ENCODE results near the gene ARHGEF11. TPM values are rescaled to one million over a fixed set of nuclear protein-coding genes. Genes with fewer than 3 reads are reported as not detected.

Gene ARHGEF11
- total and polyA plus RNA-seq, 2 of the 4 experiments (the other 2 are of a cell fraction): 16.8 to 17.2 TPM

DNA sequence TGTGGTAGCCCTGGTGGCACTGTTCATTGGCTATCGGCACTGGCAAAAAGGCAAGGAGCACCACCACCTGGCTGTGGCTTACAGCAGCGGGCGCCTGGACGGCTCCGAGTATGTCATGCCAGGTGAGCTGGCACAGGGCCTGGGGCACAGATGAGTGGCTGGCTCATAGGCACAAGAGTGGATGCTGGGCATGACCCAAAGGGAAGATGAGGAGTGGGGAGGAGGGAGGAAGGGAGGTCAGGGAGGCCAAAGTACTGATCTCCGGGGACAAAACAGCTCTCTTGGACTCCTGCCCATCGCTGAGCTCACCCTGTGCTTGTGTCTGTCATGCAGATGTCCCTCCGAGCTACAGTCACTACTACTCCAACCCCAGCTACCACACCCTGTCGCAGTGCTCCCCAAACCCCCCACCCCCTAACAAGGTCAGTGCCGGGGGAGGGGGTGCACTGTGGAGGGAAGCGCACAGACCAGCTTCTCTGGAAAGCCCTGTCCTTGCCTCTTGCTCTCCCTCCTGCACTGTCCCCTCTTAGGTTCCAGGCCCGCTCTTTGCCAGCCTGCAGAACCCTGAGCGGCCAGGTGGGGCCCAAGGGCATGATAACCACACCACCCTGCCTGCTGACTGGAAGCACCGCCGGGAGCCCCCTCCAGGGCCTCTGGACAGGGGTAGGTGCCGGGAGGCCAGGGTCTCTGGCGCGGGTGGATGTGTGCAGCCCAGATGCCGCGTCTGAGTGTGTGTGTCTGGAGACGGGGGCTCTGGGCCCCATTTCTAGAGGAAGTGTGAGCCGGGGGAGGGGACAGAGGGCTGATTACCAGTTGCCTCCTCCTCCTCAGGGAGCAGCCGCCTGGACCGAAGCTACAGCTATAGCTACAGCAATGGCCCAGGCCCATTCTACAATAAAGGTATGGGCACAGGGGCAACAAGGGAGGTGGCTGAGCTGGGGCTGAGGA lies 132.4 kb downstream of the ARHGEF11 start:
- H3K18ac ChIP-seq (ENCODE audit: low read depth, low read length): no peak overlapping the region
- CTCF ChIA-PET: interaction anchor here (0.6 kb wide), 1 partner anchor 53 kb away, joined by 4 read pairs; no protein-coding TSS in a partner anchor
- peak overlapping the region; percentile 81 for H2AK9ac ChIP-seq (replicated peaks; ENCODE audit: low read depth, low read length, poor library complexity)
- no peak overlapping the region for H3K4me3 ChIP-seq (ENCODE audit: insufficient read depth, low read depth, low read length)
- H2BK120ac ChIP-seq (ENCODE audit: low read depth, low read length): no peak overlapping the region
- H4K8ac ChIP-seq (ENCODE audit: low read depth in 2 of 2, low read length in 2 of 2): no peak overlapping the region
- in situ Hi-C loops (cut with MboI; ENCODE audit: low sequenced_read_pairs): no loop called here
- peaks cover 8% of the 10 kb centered on the region for H3K4me1 ChIP-seq (ENCODE audit: control insufficient read depth, insufficient read depth, low read length)
- H3K9me1 ChIP-seq (ENCODE audit: insufficient read depth, low read length): peaks cover 6% of the 10 kb centered on the region
- WGBS, 2 experiments (ENCODE audit: extremely low coverage in 2 of 2, insufficient read length in 1 of 2): 82% methylated on average over 8 of the region's 24 CpGs; no CpG with 5 or more reads in 1 of the 2 experiments
- no peak overlapping the region for H3K14ac ChIP-seq (replicated peaks; ENCODE audit: low read depth, low read length)
- H2BK20ac ChIP-seq (ENCODE audit: low read depth, low read length): no peak overlapping the region
- no peak overlapping the region for H2AK5ac ChIP-seq (ENCODE audit: low read depth, low read length)
- no peak overlapping the region for H4K91ac ChIP-seq (ENCODE audit: insufficient read depth, low read depth, low read length)
- H4K20me1 ChIP-seq (ENCODE audit: insufficient read depth, low read length): peaks cover 3% of the 10 kb centered on the region
- no TSS peak for BruUV-seq (replicated peaks)
- ATAC-seq (ENCODE audit: low read depth) (0 out of 2 replicates have a peak, but pooled peaks have one; percentile 8), DNase-seq (no peak)
- H3K27ac ChIP-seq (ENCODE audit: insufficient read depth, low read length): no peak overlapping the region
- H3K36me3 ChIP-seq (ENCODE audit: control insufficient read depth, insufficient read depth, low read length): peaks cover 22% of the 10 kb centered on the region
- no peak overlapping the region for H2BK15ac ChIP-seq (ENCODE audit: low read depth, low read length)
- dilution Hi-C loops (cut with HindIII; ENCODE audit: low sequenced_read_pairs, unreplicated experiment): no loop called here
- H2AFZ ChIP-seq (replicated peaks; ENCODE audit: low read length, poor library complexity): peak overlapping the region; percentile 21
- no peak overlapping the region for H3K56ac ChIP-seq (ENCODE audit: extremely low read depth, insufficient read depth, low read length)
- H4K5ac ChIP-seq (ENCODE audit: low read depth, low read length): no peak overlapping the region
- TF ChIP-seq CTCF (conservative IDR thresholded peaks at IDR 0.05; ENCODE audit: low read depth, low read length): no peak
- TF ChIP-seq SMC3 (IDR thresholded peaks at IDR 0.05; ENCODE audit: low read depth, low read length): no peak
- no peak for TF ChIP-seq BHLHE40 (IDR thresholded peaks at IDR 0.05; ENCODE audit: low read depth, low read length)
- no peak for TF ChIP-seq POLR2A (IDR thresholded peaks at IDR 0.05; ENCODE audit: low read depth, low read length)
- TF ChIP-seq RFX5 (IDR thresholded peaks at IDR 0.05; ENCODE audit: low read depth, low read length): no peak
- TF ChIP-seq MAFK (IDR thresholded peaks at IDR 0.05; ENCODE audit: low read depth, low read length): no peak
- H3K9ac ChIP-seq (ENCODE audit: low read depth, low read length): no peak overlapping the region
- no peak overlapping the region for H2BK5ac ChIP-seq (ENCODE audit: low read depth, low read length, poor library complexity, severe bottlenecking)
- no peaks in the 10 kb centered on the region for H3K9me3 ChIP-seq (ENCODE audit: control insufficient read depth, insufficient read depth, low read length)
- POLR2A ChIA-PET (ENCODE audit: unreplicated experiment): no interaction called here
- no peak overlapping the region for H3K4me2 ChIP-seq (ENCODE audit: low read depth, low read length)
- H3K23ac ChIP-seq (ENCODE audit: low read depth, low read length): no peak overlapping the region
- intact Hi-C loops (cut with micrococcal nuclease): no loop called here
- H3K79me1 ChIP-seq (ENCODE audit: low read depth in 1 of 2, low read length in 2 of 2): peaks cover 0 to 14% of the 10 kb centered on the region in 2 experiments; a peak in 1 of 4 replicates
- no peak overlapping the region for H3K4ac ChIP-seq (ENCODE audit: low read depth, low read length)
- no peaks in the 10 kb centered on the region for H3K27me3 ChIP-seq (ENCODE audit: control insufficient read depth, insufficient read depth, low read length)

All from IMR-90 (cell line).